Mammary epithelial cell (primary cell): Measurements from ENCODE around the gene WDR37.

Experiments used
- EZH2 ChIP-seq: IDR thresholded peaks from 2 replicates; pipeline ENCODE4 v1.6.1; 2012; ENCODE audit warnings: low read length, inconsistent platforms, borderline replicate concordance
- TF ChIP-seq, protein P1 (sequence below), 2 donors: IDR thresholded peaks in 1 of 2; conservative IDR thresholded peaks in 1 of 2; 2 replicates each; pipeline ENCODE4 v1.5.1; 2011 to 2012; ENCODE audit warnings: inconsistent platforms in 2 of 2, low read length in 2 of 2, mild to moderate bottlenecking in 2 of 2, control low read depth in 1 of 2, low read depth in 1 of 2; ENCODE audit not compliant: insufficient read depth in 1 of 2; ENCODE audit errors: extremely low read depth in 1 of 2

DNA sequence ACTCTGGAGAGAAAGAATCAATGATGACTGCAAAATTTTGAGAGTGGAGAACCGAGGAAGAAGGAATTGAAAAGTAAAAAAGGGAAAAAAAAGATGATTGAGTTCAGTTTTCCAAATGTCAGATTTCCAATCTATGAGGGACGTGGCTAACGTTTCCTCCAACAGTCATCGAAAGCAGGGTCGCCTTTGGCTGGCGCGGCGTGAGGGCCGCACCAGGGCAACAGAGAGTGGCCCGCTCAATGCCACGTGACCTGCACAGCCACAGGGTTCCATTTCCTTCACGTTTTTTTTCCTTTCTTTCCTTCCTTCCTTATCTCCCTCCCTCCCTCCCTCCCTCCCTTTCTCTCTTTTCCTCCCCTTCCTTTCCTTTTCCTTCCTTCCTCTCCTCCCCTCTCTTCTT lies 101.9 kb downstream of the WDR37 start:
- TF ChIP-seq, protein P1, sequence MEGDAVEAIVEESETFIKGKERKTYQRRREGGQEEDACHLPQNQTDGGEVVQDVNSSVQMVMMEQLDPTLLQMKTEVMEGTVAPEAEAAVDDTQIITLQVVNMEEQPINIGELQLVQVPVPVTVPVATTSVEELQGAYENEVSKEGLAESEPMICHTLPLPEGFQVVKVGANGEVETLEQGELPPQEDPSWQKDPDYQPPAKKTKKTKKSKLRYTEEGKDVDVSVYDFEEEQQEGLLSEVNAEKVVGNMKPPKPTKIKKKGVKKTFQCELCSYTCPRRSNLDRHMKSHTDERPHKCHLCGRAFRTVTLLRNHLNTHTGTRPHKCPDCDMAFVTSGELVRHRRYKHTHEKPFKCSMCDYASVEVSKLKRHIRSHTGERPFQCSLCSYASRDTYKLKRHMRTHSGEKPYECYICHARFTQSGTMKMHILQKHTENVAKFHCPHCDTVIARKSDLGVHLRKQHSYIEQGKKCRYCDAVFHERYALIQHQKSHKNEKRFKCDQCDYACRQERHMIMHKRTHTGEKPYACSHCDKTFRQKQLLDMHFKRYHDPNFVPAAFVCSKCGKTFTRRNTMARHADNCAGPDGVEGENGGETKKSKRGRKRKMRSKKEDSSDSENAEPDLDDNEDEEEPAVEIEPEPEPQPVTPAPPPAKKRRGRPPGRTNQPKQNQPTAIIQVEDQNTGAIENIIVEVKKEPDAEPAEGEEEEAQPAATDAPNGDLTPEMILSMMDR (conservative IDR thresholded peaks at IDR 0.05 in 1 of 2, IDR thresholded peaks at IDR 0.05 in 1 of 2; ENCODE audit: extremely low read depth in 1 of 2, insufficient read depth in 1 of 2, low read depth in 1 of 2, low read length in 2 of 2), result no peak
- TF ChIP-seq EZH2, result no peak
